GM21423 (cell line): ENCODE data around the gene OCSTAMP.

Experiments
- ATAC-seq: cut with Tn5 transposase; IDR thresholded peaks from one replicate; pipeline ENCODE4 v1.9.1; 2021; ENCODE audit warnings: mild to moderate bottlenecking, moderate library complexity; ENCODE audit not compliant: unreplicated experiment

The OCSTAMP gene, protein sequence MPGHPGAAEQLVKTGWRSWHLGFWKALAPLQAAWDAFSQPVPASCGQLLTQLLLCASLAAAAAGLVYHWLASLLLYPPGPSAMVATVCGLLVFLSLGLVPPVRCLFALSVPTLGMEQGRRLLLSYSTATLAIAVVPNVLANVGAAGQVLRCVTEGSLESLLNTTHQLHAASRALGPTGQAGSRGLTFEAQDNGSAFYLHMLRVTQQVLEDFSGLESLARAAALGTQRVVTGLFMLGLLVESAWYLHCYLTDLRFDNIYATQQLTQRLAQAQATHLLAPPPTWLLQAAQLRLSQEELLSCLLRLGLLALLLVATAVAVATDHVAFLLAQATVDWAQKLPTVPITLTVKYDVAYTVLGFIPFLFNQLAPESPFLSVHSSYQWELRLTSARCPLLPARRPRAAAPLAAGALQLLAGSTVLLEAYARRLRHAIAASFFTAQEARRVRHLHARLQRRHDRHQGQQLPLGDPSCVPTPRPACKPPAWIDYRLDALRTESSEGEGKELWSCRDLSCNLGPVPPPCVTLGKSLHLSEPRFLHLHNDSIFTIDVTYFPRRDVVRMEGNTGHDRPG

DNA sequence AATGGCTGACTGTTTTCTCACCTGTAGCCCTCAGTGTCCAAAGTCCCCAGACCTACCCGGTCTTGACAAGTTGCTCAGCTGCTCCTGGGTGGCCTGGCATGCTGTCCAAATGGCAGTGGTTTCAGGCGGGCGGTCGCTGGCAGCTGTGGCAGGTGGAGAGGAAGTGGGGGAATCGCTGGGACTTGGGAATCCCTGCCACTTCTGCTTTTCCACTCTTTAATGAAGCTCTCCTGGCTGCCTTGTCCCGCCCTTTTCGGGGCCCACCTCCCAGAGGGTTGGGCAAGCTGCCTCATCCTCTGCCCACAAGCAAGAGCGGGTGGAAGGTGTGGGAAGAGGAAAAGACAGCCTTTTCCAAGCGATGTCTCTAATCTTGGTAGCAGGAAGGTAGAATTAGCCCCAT, at the start of gene OCSTAMP:
Gene OCSTAMP (minus strand): TSS at position 194 of the 400 bp plus-strand sequence. CDS start 94 bp downstream, at position 100.
- ATAC-seq, result no peak

DNA sequence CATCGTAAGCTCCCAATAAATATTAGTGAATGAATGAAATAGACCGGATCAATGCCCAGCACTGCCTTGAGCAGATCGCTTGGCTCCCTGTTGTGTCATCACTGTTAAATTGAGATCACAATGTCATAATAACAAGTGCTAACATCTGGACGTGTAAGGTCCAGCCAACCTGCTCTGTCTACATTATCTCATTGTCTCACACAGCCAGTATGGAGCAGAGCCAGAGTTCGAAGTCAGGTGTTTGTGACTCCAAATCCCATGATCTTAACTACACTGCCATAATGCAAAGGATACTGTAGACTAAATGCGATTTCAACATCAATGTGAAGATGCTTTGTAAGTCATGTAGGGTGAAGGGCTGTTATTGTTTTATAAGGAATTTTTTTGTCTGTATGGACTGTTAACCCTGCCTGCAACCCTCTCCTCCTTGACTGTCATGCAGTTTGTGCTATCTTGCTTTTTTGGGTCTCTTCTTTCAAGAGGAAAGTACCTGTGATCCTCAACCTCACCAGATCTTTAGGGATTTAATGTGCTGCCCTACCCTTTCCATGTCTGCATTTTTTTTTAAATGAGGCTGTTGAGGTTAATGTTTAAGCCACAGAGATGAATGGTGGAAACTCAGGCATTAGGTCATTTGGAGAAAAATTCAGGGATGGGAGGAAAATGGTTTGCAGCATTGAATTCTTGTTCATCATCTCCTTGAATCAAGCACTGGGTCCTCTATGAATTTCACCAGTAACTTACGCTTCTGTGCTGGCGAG, 49.0 kb upstream of the OCSTAMP start:
- ATAC-seq, result no peak

DNA sequence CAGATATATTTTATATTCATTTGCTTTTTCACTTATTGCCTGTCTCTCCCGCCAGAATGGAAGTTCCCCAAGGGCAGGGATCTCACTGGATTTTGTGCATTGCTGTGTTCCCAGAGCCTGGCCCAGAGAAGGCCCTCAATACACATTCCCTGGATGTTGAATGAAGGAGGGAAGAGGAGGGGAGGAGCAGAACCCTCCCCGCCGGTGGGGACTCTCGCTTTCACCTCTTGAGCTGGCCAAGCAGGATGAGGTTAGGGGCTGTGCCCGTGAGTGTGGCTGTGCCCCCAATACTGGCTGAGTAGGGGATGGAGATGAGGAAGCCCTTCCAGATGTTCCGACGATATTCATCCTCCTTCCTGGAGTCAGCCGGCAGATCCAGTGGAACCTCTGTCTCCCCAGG, 45.5 kb upstream of the OCSTAMP start:
- no peak for ATAC-seq

DNA sequence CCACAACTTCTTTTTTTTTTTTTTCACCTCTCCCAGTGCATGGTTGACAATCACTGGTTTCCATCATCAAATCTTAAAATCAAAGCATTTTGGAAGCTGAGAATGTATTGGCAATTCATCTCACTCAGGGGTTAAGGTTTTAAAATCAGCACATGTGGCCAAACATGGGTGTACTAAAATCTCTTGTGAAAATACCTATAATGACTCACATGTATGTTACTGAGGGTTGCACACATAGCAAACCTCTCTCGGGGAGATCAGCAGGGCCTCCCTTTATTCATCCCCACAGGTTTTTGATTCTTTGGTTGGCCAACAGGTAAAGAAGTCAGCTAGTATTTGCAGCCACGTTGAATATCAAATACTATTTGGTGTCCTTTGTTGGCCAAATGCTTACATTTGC, 44.3 kb upstream of the OCSTAMP start:
- ATAC-seq, result no peak

DNA sequence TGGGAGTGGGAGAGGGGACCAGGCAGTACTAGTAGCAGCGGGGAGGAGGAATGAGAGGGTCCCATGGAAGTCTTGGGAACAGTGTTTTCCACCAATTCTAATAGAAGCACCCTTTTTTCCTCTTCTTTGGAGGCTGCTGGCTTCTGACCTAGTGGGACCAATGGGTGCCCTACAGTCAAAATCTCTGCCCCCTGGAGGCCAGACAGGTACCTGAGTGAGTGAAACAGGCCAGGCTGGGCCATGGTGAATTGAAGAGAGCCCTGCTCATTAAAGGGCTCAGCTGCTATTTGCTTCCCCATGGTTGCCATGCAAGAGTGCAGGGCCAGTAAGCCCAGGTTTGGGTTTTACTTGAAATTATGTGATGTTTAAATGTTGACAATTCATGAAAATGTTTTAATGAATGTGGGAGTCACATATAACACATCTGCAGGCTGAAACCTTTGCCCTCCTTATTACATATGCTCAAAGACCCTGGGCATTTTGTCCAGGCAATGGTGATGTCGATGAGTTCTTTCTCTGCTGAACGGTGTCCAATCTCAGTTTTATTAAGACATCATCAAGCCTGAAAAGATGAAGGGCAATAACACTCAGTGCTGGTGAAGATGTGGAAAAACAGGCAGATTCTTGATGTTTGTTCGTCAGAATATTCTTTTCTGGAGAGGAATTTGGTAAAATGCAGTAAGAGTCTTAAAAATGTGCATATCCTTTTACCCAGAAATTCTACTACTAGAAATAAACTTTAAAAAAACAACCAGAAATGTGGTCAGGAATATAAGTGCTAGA, 42.3 kb upstream of the OCSTAMP start:
- no peak for ATAC-seq

DNA sequence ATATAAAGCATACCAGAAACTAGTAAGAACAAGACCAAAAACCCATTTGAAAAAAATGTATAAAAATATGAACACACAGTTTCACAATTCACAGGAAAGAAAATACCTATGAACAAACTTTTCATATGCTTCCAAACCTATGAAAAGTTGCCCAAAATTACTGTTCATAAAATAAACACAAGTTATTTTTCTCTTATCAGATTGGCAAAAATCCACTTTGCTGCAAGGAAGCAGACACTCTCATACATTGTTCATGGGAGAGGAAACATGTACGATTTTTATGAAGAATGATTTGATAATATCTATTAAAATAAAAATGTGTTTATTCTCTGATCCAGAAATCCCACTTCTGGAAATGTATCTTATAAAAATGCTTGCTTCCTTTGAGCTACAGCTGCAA, 40.0 kb upstream of the OCSTAMP start:
- no peak for ATAC-seq

DNA sequence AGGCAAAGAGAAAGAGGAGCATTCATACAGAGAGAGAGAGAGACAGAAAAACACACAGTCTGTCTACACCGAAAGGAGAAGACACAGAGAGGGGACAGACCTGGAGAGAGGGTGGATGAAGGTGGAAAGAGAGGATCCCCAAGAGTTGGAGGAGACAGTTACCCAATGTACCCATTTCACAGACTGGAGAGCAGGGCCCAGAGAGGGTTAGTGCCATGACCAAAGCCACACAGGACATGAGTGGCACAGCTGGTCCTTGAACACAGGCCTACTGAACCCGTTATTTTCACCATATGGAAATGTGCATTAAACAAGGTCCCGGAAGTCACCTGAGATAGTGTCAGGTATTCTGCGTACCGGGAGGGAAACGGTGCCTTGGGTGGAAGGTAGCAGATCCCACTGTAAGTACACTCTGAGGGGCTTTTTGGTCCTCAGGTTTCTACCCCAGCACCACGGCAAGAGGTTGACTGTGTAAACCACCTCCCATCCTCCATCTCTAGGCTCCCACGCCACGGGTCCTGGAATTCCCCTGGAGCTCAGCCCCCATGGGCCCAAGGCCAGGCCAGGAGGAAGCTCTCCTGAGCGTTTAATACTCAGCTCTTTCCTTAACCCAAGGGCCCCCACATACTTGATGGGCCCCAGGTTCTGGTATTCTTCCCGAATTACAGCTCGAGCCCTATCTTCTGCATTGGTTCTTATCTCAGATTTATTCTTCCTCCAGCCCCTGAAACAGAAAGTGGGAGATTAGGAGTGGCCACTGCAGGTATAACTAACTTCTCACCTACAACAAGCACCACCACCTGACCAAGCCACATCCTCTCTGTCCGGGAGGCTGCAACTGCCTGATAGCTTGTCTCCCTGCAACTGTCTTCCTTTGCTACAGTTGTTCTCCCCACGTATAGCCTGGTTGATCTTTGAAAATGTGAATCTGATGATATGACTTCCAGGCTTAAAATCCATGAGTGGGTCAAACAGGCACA, 38.4 kb upstream of the OCSTAMP start:
- no peak for ATAC-seq

DNA sequence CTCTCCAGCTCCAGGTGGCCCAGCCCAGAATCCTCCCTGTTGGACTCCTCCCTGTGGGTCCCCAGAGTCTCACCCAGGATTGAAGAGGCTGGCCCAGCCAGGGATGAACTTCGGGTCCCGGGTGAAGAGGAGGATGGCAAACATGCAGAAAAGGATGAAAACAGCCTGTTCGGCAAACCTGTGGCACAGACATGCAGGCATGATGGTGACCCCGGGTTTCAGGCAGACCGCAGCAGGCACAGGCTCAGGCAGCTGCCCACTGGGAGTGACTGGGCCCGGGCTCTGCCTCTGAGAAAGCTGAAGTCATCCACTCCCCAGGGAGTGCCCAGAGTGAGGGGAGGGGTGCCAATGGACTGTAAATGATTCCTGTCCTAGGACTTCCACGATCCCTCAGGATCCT, 37.5 kb upstream of the OCSTAMP start:
- no peak for ATAC-seq

DNA sequence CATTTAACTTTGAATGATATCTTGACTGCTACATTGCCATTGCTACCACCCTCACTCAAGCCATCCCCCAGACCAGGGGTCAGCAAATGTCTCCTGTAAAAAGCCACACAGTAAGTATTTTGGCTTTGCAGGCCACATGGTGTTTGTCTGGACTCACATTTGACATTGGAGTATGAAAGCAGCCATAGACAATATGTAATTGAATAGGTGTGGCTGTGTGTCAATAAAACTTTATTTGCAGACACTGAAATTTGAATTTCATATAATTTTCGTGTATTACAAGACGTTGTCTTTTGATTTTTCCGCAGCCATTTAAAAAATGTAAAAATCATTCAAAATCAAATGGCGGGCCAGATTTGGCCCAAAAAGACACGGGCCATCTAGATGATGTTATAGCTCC, 36.3 kb upstream of the OCSTAMP start:
- no peak for ATAC-seq

DNA sequence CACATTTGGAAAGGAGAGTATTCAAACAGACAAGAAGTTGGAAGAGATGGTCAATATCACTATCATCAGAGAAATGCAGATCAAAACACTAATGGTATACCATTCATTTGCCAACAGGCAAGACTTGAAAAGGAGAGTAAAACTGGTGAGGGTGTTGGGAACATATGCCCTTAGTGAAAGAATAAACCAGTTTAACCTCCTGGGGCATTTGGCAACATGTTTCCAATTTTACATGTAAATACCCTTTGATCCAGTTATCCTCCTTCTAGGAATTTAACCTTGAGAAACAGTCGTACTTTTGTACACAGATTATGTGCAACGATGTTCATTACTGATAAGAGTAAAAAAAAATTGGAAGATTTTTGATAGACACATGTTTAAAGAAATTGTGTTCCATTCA, 34.1 kb upstream of the OCSTAMP start:
- ATAC-seq, result no peak

DNA sequence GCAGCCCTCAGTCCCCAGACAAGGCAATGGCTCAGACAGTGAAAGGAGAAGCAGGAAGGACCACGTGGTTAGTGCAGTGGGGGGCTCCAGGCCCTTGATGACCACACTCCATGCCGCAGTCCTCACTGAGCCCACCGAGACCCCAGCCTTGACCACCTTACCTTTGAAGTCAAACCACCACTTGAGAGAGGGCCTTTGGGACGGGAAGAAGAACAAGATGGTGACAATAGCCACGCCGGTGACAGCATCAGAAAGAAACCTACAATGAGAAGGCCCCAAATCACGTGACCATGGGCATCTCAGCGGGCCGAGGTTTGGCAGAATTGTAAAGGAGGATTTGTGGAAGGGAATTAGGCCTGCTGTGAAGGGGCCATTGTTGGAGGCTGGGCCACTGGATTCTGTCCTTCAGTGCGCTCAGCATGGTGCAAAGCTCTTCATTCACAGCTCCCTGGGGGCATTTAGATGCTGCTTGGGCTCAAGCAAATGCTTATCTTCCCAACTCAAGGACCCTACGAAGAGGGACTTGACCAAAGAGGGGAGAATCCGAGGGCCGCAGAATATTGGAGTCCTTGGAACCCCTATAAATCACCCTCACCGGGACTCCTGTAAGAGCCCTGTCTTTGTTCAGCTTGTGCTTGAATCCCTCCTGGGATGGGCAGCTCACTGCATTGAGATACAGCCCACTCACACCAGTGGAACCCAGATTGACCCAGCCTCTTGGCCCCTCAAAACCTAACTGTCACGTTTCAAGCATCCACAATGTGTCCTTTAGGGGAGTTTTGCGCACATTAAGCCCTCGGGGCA, 33.2 kb upstream of the OCSTAMP start:
- no peak for ATAC-seq

DNA sequence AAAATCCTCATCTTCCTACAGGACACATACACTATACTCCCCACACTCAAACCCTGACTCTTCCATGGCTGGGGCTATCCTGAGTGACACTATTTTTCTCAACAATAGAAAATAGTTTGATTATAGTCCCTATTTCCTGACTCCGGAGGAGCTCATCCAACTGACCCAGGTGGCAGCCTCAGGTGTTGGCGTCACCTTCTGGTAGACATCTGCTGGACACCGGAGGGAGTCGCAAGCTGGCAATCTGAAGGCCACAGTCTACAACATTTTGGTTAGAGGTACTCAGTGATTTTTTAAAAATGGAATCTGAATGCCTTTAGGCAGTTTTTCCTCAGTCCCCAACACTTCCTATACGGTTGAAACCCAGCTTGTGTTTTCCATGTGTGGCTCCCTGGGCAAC, 32.2 kb upstream of the OCSTAMP start:
- ATAC-seq, result no peak

DNA sequence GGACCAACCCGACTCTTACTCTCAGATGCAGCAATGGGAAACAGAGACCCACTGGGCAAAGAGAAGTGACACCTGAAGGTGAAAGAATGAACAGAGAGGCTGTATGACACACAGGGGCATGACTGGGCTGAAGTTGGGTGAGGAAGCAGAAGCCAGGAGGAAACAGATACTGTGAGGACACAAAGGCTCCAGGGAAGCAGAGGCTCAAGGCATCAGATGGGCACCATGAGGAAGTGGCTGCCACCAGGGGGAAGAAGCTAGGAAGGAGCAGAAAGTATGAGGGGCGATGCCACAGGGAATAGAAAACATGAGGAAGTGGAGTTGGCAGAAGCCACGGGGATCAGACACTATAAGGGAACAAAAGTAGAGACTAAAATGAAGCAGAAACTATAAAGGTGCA, 30.9 kb upstream of the OCSTAMP start:
- ATAC-seq, result no peak

DNA sequence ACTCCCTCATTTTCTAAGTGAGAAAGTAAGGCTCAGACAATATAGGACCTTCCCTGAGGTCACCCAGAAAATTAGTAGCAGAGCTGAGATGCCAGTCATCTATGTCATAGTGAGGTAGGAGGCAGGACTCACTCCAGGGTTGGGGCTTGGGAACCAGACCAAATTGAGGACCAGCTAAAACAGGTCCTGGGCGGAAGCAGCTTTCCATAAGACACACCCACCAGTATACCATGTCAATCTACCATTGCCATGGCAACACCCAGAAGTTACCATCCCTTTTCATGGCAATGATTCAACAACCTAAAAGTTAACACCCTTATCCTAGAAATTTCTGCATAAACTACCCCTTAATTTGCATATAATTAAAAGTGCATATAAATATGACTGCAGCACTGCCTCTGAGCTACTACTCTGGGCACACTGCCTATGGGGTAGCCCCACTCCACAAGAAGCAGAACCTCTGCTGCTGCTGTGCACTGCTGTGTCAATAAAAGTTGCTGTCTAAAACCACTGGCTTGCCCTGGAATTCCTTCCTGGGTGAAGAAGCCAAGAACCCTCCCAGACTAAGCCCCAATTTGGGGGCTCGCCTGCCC, 30.3 kb upstream of the OCSTAMP start:
- no peak for ATAC-seq

DNA sequence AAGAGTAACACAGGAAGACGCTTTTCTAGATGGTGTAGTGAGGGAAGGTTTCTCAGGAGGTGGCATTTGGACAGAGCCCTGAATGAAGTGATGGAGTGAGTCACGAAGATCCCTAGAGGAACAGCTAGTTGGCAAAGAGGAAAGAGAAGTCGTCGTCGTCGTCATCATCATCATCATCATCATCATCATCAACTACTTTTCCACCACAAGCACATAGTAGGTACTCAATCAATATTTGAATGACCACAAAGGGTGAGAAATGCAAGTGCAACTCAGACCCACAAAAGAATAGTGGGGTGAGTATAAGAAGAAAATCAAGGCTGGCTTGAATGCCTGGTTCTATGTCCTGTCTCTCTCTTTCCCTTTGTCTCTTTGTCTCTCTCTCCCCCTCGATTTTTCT, 28.3 kb upstream of the OCSTAMP start:
- no peak for ATAC-seq

DNA sequence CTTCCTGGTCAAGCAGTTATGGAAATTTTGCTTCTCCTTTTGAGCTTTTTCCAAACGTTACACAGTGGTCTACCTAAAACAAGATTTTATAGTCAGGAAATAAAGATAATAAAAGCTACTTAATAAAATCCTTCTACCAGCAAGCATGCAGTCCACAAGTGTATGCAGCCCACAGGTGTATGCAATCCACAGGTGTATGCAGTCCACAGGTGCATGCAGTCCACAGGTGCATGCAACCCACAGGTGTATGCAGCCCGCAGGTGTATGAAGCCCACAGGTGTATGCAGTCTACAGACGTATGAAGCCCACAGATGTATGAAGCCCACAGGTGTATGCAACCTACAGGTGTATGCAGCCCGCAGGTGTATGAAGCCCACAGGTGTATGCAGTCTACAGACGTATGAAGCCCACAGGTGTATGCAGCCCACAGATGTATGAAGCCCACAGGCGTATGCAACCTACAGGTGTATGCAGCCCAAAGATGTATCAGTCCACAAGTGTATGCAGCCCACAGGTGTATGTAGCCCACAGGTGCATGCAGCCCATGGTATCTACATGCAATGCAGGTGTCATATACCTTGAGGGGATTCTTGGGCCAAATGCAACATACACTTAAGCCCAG, 26.4 kb upstream of the OCSTAMP start:
- no peak for ATAC-seq

DNA sequence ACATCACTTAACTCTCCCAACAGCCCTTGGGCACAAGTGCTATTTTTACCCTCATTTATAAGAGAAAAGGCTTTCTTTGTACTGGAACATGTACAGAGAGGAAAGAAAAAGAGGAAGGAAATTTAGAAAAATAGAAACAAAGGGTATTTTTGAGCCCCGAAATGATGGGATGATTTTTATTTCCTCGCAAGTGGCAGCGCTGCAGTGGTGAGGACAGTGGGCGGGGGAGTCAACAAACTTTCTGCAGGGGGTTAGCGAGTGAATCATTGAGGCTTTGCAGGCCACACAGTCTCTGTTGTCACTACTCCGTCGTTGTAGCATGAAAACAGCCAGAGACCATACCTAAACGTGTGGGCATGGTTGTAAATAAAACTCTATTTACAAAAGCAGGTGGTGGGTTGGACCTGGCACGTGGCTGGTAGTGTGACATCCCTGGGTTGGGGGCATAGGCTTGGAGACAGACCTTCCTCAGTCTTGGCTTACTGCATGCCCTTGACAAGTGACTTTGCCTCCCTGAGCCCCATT, 25.5 kb upstream of the OCSTAMP start:
- no peak for ATAC-seq

DNA sequence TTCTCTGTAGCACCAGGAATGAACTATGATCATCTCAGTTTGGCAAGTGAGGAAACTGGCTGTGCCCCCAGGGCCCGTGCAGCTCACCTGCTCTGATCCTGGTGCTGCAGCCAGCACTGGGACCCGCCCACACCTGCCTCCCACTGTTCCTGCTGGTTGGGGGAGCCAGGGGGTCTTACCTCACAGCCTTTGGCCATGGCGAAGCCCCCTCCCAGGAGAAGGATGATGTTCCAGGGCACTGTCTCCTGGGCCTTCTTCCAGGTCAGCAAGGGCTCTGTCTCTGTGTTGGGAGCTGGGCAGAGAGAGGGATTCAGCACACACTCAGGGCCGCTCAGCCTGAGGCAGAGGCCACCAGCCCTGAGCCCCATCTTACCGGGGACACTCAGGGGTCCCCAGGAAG, 24.9 kb upstream of the OCSTAMP start:
- ATAC-seq, result no peak
